ENCODE data around the gene KIAA0513. TPM values are rescaled to one million over a fixed set of nuclear protein-coding genes. Genes with fewer than 3 reads are reported as not detected.

KIAA0513 gene
- total and polyA plus RNA-seq, 2 donors (not counting 3 experiments of a cell fraction or from before 2014, with no cell fraction given) = 1.8 to 4.3 TPM

- dilution Hi-C loops (cut with MboI; ENCODE audit: extremely low pct_ligation_motif_present, low sequenced_read_pairs) = no loop called here
- intact Hi-C loops (cut with micrococcal nuclease) = no loop called here
- DNase-seq (ENCODE audit: low read depth, low spot score) (no peak), FAIRE-seq (no peak)
- no peak overlapping the region for H3K4me3 ChIP-seq (replicated peaks in 1 of 3; ENCODE audit: insufficient read depth in 1 of 3, low read depth in 1 of 3, low read length in 3 of 3)
- peaks cover 20% of the 10 kb centered on the region in 2 experiments for H3K36me3 ChIP-seq (ENCODE audit: control insufficient read depth in 2 of 2, extremely low read depth in 1 of 2, insufficient read depth in 2 of 2, low read length in 2 of 2)
- no peaks in the 10 kb centered on the region for H3K9me1 ChIP-seq (replicated peaks; ENCODE audit: control insufficient read depth, extremely low read depth, insufficient read depth, low read length)
- H3K9ac ChIP-seq (replicated peaks; ENCODE audit: extremely low read depth, insufficient read depth, low read length) = no peak overlapping the region
- POLR2A ChIA-PET = no interaction called here
- no peaks in the 10 kb centered on the region for H3K79me2 ChIP-seq (ENCODE audit: control insufficient read depth, insufficient read depth, low read length)
- H2AFZ ChIP-seq (ENCODE audit: low read depth, low read length) = no peak overlapping the region
- BruUV-seq (replicated peaks) = no TSS peak
- H3K4me2 ChIP-seq (ENCODE audit: insufficient read depth, low read length) = no peak overlapping the region
- H3K27ac ChIP-seq (ENCODE audit: insufficient read depth, low read depth, low read length) = no peak overlapping the region
- H3K9me3 ChIP-seq (replicated peaks; ENCODE audit: control insufficient read depth, insufficient read depth, low read length) = no peaks in the 10 kb centered on the region
- no peaks in the 10 kb centered on the region for H4K20me1 ChIP-seq (replicated peaks; ENCODE audit: control insufficient read depth, extremely low read depth, insufficient read depth, low read length)
- H3K27me3 ChIP-seq (ENCODE audit: control insufficient read depth in 2 of 2, insufficient read depth in 2 of 2, low read length in 2 of 2) = no peaks in the 10 kb centered on the region
- H3K4me1 ChIP-seq (ENCODE audit: control insufficient read depth, extremely low read depth, insufficient read depth, low read length) = peaks cover 16% of the 10 kb centered on the region
- CTCF ChIA-PET = interaction anchor here (0.7 to 1.1 kb wide), 2 partner anchors 8 to 913 kb away, joined by 3 to 6 read pairs; no protein-coding TSS in a partner anchor
- TF ChIP-seq POLR2A (IDR thresholded peaks at IDR 0.05; ENCODE audit: low read depth, low read length) = no peak
- no peak for TF ChIP-seq CTCF (IDR thresholded peaks at IDR 0.05; ENCODE audit: extremely low read depth in 1 of 2, insufficient read depth in 1 of 2, low read depth in 1 of 2, low read length in 2 of 2)
- no peak for TF ChIP-seq EZH2 (IDR thresholded peaks at IDR 0.05; ENCODE audit: borderline replicate concordance, low read depth, low read length, severe bottlenecking)
Observed at GRCh38 chr16:84979516-84979915, 48.1 kb upstream of the KIAA0513 start.

DNA sequence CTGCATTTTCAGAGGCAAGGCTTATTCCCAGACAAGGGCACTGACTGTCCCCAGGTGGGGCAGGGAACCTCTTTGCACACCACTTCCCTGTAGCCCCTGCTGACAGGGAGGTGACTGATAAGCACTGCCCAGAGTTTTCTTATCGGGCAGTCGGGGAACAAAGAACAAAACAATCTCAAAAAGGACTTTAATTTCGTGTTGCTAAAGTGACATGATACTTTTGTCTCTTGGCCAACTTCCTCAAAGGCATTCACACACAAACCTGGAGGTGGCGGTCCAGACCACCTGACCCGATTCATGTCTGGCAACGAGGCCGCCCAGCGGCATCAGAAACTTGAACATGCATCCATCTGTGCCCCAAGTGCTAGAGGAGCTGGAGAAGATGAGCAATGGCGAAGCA is 45.2 kb upstream of the KIAA0513 start:
- Histone ChIP-seq H3K27ac (ENCODE audit: insufficient read depth, low read depth, low read length) (no peak overlapping the region), H3K9me3 (replicated peaks; ENCODE audit: control insufficient read depth, insufficient read depth, low read length) (no peaks in the 10 kb centered on the region), H2AFZ (ENCODE audit: low read depth, low read length) (no peak overlapping the region), H3K9ac (replicated peaks; ENCODE audit: extremely low read depth, insufficient read depth, low read length) (no peak overlapping the region), H3K36me3 (ENCODE audit: control insufficient read depth in 2 of 2, extremely low read depth in 1 of 2, insufficient read depth in 2 of 2, low read length in 2 of 2) (peaks cover 10 to 13% of the 10 kb centered on the region in 2 experiments), H3K4me2 (ENCODE audit: insufficient read depth, low read length) (no peak overlapping the region), H3K4me3 (replicated peaks in 1 of 3; ENCODE audit: insufficient read depth in 1 of 3, low read depth in 1 of 3, low read length in 3 of 3) (no peak overlapping the region), H3K79me2 (ENCODE audit: control insufficient read depth, insufficient read depth, low read length) (peaks cover 3% of the 10 kb centered on the region), H3K27me3 (ENCODE audit: control insufficient read depth in 2 of 2, insufficient read depth in 2 of 2, low read length in 2 of 2) (no peaks in the 10 kb centered on the region), H4K20me1 (replicated peaks; ENCODE audit: control insufficient read depth, extremely low read depth, insufficient read depth, low read length) (no peaks in the 10 kb centered on the region), H3K9me1 (replicated peaks; ENCODE audit: control insufficient read depth, extremely low read depth, insufficient read depth, low read length) (no peaks in the 10 kb centered on the region), H3K4me1 (ENCODE audit: control insufficient read depth, extremely low read depth, insufficient read depth, low read length) (peaks cover 7% of the 10 kb centered on the region)
- ChIA-PET CTCF (interaction anchor here (1.3 to 2.1 kb wide), 4 partner anchors 11 to 104 kb away, joined by 6 to 11 read pairs (median 7); no protein-coding TSS in a partner anchor), POLR2A (no interaction called here)
- intact Hi-C loops (cut with micrococcal nuclease) (no loop called here), dilution Hi-C loops (cut with MboI; ENCODE audit: extremely low pct_ligation_motif_present, low sequenced_read_pairs) (no loop called here)
- no TSS peak for BruUV-seq (replicated peaks)
- no peak for FAIRE-seq
- DNase-seq (ENCODE audit: low read depth, low spot score) = no peak
- TF ChIP-seq POLR2AphosphoS5 (IDR thresholded peaks at IDR 0.05; ENCODE audit: insufficient read depth, low read depth, low read length) = no peak

All from endothelial cell of umbilical vein (primary cell).